Lower leg skin (tissue), 3 donors: Measurements from ENCODE around the gene UBE2L6.

Experiments used
- POLR2A ChIP-seq, 2 donors: fragments of 450-650 bp; IDR thresholded peaks; one replicate each; pipeline ENCODE4 v1.6.1; 2016 to 2017; ENCODE audit warnings: antibody characterized with exemption in 2 of 2, mild to moderate bottlenecking in 1 of 2, moderate library complexity in 1 of 2
- TF ChIP-seq, protein P1 (sequence below), 3 donors: fragments of 450-650 bp; IDR thresholded peaks; one replicate each; pipeline ENCODE4 v1.5.1; 2016; ENCODE audit warnings: antibody characterized with exemption in 3 of 3, mild to moderate bottlenecking in 3 of 3, moderate library complexity in 2 of 3

DNA sequence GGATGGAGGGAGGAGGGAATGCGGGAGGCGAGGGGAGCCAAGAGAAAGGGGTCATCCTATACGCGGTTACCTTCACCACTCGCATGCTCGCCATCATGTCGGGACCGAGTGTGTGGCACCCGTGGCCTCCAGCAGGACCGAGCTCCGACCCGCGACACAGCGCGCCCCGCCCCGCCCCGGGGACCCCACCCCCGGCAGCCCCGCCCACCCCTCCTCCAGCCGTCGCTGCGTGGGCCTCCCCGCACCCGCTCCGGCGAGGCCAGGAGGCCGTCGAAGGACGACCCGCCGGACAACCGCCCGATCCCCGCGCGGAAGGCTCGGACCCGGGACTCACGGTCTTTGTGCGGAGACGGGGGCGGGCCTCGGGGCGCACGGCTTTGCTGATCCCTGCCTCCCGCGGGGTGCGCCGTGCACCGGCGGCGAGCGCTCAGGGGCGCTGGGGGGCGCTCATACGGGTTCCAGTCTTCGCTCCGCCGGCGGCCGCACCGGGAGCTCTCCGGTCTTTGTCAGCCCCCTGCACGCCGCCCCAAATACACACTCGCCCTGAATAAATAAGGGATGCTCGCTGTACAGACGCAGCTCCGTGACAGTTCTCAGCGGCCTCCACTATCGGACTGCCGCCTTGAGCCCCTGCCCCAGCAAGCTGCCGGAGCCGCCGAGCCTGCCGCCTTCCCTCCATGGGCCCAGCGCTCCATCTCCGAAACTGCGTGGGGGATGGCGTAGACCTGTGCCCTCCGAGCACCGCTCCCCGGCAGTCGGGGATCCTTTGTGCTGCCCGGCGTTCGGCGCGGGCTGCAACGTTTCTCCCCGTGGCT is at the start of gene UBE2L6:
- TF ChIP-seq, protein P1, sequence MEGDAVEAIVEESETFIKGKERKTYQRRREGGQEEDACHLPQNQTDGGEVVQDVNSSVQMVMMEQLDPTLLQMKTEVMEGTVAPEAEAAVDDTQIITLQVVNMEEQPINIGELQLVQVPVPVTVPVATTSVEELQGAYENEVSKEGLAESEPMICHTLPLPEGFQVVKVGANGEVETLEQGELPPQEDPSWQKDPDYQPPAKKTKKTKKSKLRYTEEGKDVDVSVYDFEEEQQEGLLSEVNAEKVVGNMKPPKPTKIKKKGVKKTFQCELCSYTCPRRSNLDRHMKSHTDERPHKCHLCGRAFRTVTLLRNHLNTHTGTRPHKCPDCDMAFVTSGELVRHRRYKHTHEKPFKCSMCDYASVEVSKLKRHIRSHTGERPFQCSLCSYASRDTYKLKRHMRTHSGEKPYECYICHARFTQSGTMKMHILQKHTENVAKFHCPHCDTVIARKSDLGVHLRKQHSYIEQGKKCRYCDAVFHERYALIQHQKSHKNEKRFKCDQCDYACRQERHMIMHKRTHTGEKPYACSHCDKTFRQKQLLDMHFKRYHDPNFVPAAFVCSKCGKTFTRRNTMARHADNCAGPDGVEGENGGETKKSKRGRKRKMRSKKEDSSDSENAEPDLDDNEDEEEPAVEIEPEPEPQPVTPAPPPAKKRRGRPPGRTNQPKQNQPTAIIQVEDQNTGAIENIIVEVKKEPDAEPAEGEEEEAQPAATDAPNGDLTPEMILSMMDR (IDR thresholded peaks at IDR 0.05), result no peak
- no peak for TF ChIP-seq POLR2A (IDR thresholded peaks at IDR 0.05)
